Motor neuron (in vitro differentiated cells): ENCODE data around the gene LBR. TPM values are rescaled to one million over a fixed set of nuclear protein-coding genes. Genes with fewer than 3 reads are reported as not detected.
"Not testable (repeated sequence)": the region's sequence is repeated elsewhere in the genome, so short reads cannot be mapped to it uniquely, and the experiment has no call there.

ENCODE experiments used
- ATAC-seq, 8 experiments: fragments of 200-7000 bp; cut with Tn5 transposase; replicated peaks in 6 of 8; 2 replicates each; pipeline ENCODE4 v1.8.0; 2021; ENCODE audit warnings: mild to moderate bottlenecking in 8 of 8, moderate library complexity in 8 of 8
- H3K27ac ChIP-seq, 2 donors: fragments of 250-450 bp; sonication (Bioruptor Pico); 2 replicates each; pipeline ENCODE4 v1.9.0; 2021; ENCODE audit warnings: antibody characterized with exemption in 2 of 2, mild to moderate bottlenecking in 2 of 2, moderate library complexity in 1 of 2
- H3K4me1 ChIP-seq, 2 donors: fragments of 250-450 bp; sonication (Bioruptor Pico); replicated peaks in 1 of 2; 2 replicates each; pipeline ENCODE4 v1.6.1; 2021; ENCODE audit warnings: antibody characterized with exemption in 2 of 2, mild to moderate bottlenecking in 2 of 2, moderate library complexity in 1 of 2
- H3K4me3 ChIP-seq, 5 donors: fragments of 250-450 bp; sonication (Bioruptor Pico); 2 replicates each; pipeline ENCODE4 v1.9.0; 2021; ENCODE audit warnings: antibody characterized with exemption in 5 of 5, mild to moderate bottlenecking in 5 of 5, moderate library complexity in 4 of 5
- WGBS, 10 experiments: fragments of 450-650 bp; shearing (Covaris generic); methylation state at CpG; one replicate each; pipeline ENCODE4 v1.0.0; 2022; 5-methylcytosine and 5-hydroxymethylcytosine counted together
- in situ Hi-C, 9 experiments: fragments of 400-800 bp; cut with MboI; loops; one replicate each; pipeline ENCODE4 v1.15.0; 2021; ENCODE audit warnings: low sequenced_read_pairs in 9 of 9, low pct_unique_long_range_greater_than_20kb in 2 of 9; ENCODE audit not compliant: unreplicated experiment in 9 of 9
- total RNA-seq, 8 experiments: library from RNA; unstranded; fragments of 300-600 nt; gene quantifications; 2 replicates each; pipeline versions ENCODE4 v1.2.3 to v1.2.4, GENCODE V29; 2022

Gene LBR
- total RNA-seq, 8 experiments from 2014 or later: 5.4 to 112 (median 35.7) TPM

- 50 to 100% (median 86%) methylated on average over 1 to 2 of the region's 2 CpGs; no CpG with 5 or more reads in 3 of the 10 experiments for WGBS, 10 experiments
- Histone ChIP-seq H3K4me1 (no peaks in the 10 kb centered on the region), H3K27ac (no peak overlapping the region), H3K4me3 (no peak overlapping the region)
- in situ Hi-C loops: no loop called here
- no peak for ATAC-seq
Measured at GRCh38 chr1:225396357-225396756, 31.5 kb downstream of the LBR start.

GRCh38 chr1:225389843-225390242, 38.0 kb downstream of the LBR start:
- Histone ChIP-seq H3K4me3 (no peak overlapping the region), H3K4me1 (no peaks in the 10 kb centered on the region), H3K27ac (no peak overlapping the region)
- WGBS, 10 experiments: 61 to 100% (median 88%) methylated on average over 2 to 4 of the region's 4 CpGs; no CpG with 5 or more reads in 4 of the 10 experiments
- in situ Hi-C loops: no loop called here
- no peak for ATAC-seq

GRCh38 chr1:225388372-225388771, 39.5 kb downstream of the LBR start:
- ATAC-seq: peak in 3 of 8 experiments; percentile 30 to 33 (median 32)
- in situ Hi-C loops: no loop called here
- WGBS, 10 experiments: 10 to 88% (median 77%) methylated on average over 1 to 4 of the region's 4 CpGs; no CpG with 5 or more reads in 1 of the 10 experiments

DNA sequence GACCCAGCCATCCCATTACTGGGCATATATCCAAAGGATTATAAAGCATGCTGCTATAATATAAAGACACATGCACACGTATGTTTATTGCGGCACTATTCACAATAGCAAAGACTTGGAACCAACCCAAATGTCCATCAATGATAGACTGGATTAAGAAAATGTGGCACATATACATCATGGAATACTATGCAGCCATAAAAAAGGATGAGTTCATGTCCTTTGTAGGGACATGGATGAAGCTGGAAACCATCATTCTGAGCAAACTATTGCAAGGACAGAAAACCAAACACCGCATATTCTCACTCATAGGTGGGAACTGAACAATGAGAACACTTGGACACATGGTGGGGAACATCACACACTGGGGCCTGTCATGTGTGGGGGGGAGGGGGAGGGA, 41.0 kb downstream of the LBR start:
- ATAC-seq, H3K4me3 ChIP-seq, in situ Hi-C loops, H3K27ac ChIP-seq, H3K4me1 ChIP-seq: not testable (repeated sequence)
- WGBS, 10 experiments: 20% methylated on average over 1 of the region's 3 CpGs; no CpG with 5 or more reads in 9 of the 10 experiments

More at GRCh38 chr1:225388372-225388771, 39.5 kb downstream of the LBR start:
- Histone ChIP-seq H3K4me1 (no peaks in the 10 kb centered on the region), H3K27ac (no peak overlapping the region), H3K4me3 (no peak overlapping the region)

DNA sequence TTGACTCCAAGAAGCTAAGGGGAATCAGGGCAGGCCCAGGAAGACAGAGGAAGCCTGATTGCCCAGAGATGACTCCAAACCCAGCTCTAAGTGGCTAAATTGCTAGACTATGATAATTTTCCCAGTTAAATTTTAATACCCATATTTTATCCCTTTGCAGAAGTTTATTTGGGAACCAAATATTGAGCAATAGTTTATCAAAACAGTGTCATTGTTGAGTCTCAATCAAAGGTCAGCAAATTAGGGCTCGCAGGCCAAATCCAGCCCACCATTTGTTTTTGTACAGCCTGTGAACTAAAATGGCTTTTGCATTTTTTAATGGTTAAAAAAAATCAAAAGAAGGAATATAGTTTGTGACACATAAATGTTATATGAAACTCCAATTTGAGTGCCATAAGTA, 47.1 kb downstream of the LBR start:
- no peak overlapping the region for H3K4me3 ChIP-seq
- no peak overlapping the region for H3K27ac ChIP-seq
- in situ Hi-C loops: no loop called here
- H3K4me1 ChIP-seq: peaks cover 6% of the 10 kb centered on the region in 2 donors
- ATAC-seq: no peak
- WGBS, 10 experiments: 90 to 100% (median 100%) methylated on average over 1 of the region's 1 CpG; no CpG with 5 or more reads in 3 of the 10 experiments

- Histone ChIP-seq H3K4me3 (no peak overlapping the region), H3K27ac (no peak overlapping the region), H3K4me1 (peaks cover 6% of the 10 kb centered on the region in 2 donors)
- WGBS, 10 experiments: 15 to 39% (median 20%) methylated on average over 3 to 10 of the region's 10 CpGs; no CpG with 5 or more reads in 2 of the 10 experiments
- in situ Hi-C loops: no loop called here
- ATAC-seq: peak; percentile 65 to 100 (median 98)
Measured at GRCh38 chr1:225378880-225379279, 49.0 kb downstream of the LBR start.

DNA sequence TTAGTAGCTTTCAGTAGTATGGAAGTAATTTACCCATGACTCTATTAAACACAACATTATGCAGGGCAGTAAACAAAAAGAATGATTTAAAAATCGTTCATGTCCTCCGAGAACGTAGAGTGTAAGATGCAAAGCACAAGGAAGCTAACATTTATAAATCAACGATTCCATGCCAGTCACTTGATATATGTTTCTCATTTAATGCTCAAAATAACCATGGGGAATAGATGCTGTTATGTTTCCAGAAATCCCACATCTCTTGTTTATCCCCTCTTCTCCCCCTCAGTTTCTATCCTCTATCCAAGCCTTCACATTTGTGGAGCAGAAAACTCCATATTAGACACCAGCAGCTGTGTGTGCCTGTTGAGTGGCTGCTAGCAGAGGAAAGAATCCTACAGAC, 52.8 kb downstream of the LBR start:
- WGBS, 10 experiments: 17 to 100% (median 90%) methylated on average over 1 to 4 of the region's 4 CpGs; no CpG with 5 or more reads in 1 of the 10 experiments
- in situ Hi-C loops: no loop called here
- Histone ChIP-seq H3K4me3 (no peak overlapping the region), H3K4me1 (peaks cover 6% of the 10 kb centered on the region in 2 donors), H3K27ac (no peak overlapping the region)
- ATAC-seq: no peak

GRCh38 chr1:225373155-225373554, 54.7 kb downstream of the LBR start:
- in situ Hi-C loops: no loop called here
- Histone ChIP-seq H3K4me3 (no peak overlapping the region), H3K27ac (no peak overlapping the region), H3K4me1 (no peaks in the 10 kb centered on the region)
- 40 to 97% (median 91%) methylated on average over 2 to 17 of the region's 21 CpGs; no CpG with 5 or more reads in 2 of the 10 experiments for WGBS, 10 experiments
- no peak for ATAC-seq

- no peak overlapping the region for H3K4me3 ChIP-seq
- in situ Hi-C loops: no loop called here
- ATAC-seq: peak in 3 of 8 experiments; percentile 31 to 69 (median 57)
- H3K27ac ChIP-seq: no peak overlapping the region
- peaks cover 0 to 1% of the 10 kb centered on the region in 2 donors for H3K4me1 ChIP-seq
- WGBS, 10 experiments: 0 to 88% (median 72%) methylated on average over 1 to 3 of the region's 3 CpGs
Measured at GRCh38 chr1:225371366-225372010, 56.4 kb downstream of the LBR start.

GRCh38 chr1:225368036-225368552, 59.7 kb downstream of the LBR start:
- in situ Hi-C loops: no loop called here
- WGBS, 10 experiments: 13 to 91% (median 75%) methylated on average over 1 to 3 of the region's 3 CpGs; no CpG with 5 or more reads in 1 of the 10 experiments
- Histone ChIP-seq H3K4me1 (peaks cover 0 to 6% of the 10 kb centered on the region in 2 donors), H3K4me3 (no peak overlapping the region), H3K27ac (no peak overlapping the region)
- no peak for ATAC-seq

DNA sequence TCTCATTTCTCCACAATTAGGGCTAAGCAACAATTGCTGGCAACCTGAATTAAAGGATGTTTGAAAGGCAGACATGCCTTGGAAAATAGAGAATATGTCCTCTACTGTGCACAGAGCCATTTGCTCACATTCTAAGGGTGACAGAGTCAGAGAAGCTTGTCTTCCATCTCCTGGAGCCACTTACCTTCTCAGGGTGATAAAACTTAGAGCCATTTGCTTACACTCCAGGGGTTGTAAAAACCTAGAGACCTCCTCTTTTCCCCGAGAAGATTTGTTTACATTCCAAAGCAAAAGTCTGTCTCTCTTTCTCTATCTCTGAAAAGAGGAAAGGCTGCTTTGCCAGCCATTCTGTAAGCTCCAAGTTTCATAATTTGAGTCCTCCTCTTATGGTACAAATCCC, 61.3 kb downstream of the LBR start:
- H3K4me1 ChIP-seq: peaks cover 0 to 6% of the 10 kb centered on the region in 2 donors
- ATAC-seq: no peak
- no peak overlapping the region for H3K27ac ChIP-seq
- in situ Hi-C loops: no loop called here
- WGBS, 10 experiments: 0 to 23% (median 0%) methylated on average over 1 of the region's 1 CpG; no CpG with 5 or more reads in 3 of the 10 experiments
- H3K4me3 ChIP-seq: no peak overlapping the region

DNA sequence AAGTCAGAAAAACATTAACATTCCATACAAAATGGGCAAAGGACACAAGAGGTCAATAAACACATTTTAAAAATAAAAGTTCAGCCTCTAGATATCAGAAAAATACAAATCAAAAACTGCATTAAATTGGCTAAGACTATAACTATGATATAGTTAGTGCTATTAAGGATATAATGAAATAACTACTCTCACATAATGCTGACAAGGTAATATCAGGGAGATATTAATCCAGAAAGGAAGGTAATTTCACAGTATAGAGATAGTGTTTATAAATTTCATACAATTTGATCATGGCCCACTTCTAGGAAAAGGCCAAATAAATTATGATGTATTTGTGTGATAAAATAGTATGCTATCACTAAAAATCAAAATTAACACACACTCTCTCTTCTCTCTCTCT, 61.8 kb downstream of the LBR start:
- Histone ChIP-seq H3K27ac (no peak overlapping the region), H3K4me3 (no peak overlapping the region), H3K4me1 (peaks cover 0 to 6% of the 10 kb centered on the region in 2 donors)
- ATAC-seq: no peak
- in situ Hi-C loops: no loop called here

GRCh38 chr1:225364439-225364838, 63.4 kb downstream of the LBR start:
- in situ Hi-C loops: no loop called here
- no peak for ATAC-seq
- H3K4me1 ChIP-seq: peaks cover 0 to 6% of the 10 kb centered on the region in 2 donors

DNA sequence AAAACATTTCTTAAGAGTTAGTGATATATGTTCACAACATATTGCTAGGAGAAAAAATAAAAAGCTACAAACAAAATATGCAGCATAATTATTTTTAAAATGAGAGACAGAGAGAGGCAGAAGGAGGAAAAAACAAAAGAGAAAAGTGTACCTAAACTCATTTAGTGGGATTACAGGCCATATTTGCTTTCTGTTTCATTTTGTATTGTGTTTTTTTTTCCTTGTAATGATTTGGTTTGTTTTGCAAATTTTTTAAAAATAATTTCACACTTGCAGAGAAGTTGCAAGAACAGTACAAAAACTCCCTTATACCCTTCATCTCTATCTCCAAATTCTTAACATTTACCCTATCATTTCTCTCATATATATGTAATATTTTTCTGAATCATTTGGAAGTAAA, 65.0 kb downstream of the LBR start:
- in situ Hi-C loops: no loop called here
- peaks cover 0 to 6% of the 10 kb centered on the region in 2 donors for H3K4me1 ChIP-seq
- H3K27ac ChIP-seq: no peak overlapping the region
- ATAC-seq: no peak
- H3K4me3 ChIP-seq: no peak overlapping the region

More at GRCh38 chr1:225364439-225364838, 63.4 kb downstream of the LBR start:
- Histone ChIP-seq H3K27ac (no peak overlapping the region), H3K4me3 (no peak overlapping the region)
- WGBS, 10 experiments: 84 to 98% (median 90%) methylated on average over 3 to 6 of the region's 6 CpGs
